ENCODE measurements around the gene CDH26. TPM values are rescaled to one million over a fixed set of nuclear protein-coding genes. Genes with fewer than 3 reads are reported as not detected.

Gene CDH26
- total RNA-seq, 6 experiments from 2014 or later, result 0.17 to 0.27 TPM; not detected in 4

- H3K4me1 Mint-ChIP-seq (ENCODE audit: low read depth), result peaks cover 8% of the 10 kb centered on the region
- H3K4me3 Mint-ChIP-seq, result no peak overlapping the region
- H3K27ac Mint-ChIP-seq, result no peak overlapping the region
- peaks cover 33% of the 10 kb centered on the region for H3K27me3 Mint-ChIP-seq (ENCODE audit: insufficient read depth)
- TF ChIP-seq CTCF (IDR thresholded peaks at IDR 0.05), result no peak
- no peaks in the 10 kb centered on the region for H3K36me3 Mint-ChIP-seq (ENCODE audit: low read depth)
- no peak for DNase-seq
- no peaks in the 10 kb centered on the region for H3K9me3 Mint-ChIP-seq
Observed at GRCh38 chr20:60000271-60001042, 42.2 kb downstream of the CDH26 start.

- Mint-ChIP-seq H3K9me3 (no peaks in the 10 kb centered on the region), H3K27me3 (ENCODE audit: insufficient read depth) (peaks cover 33% of the 10 kb centered on the region), H3K4me1 (ENCODE audit: low read depth) (peaks cover 8% of the 10 kb centered on the region), H3K27ac (no peak overlapping the region), H3K36me3 (ENCODE audit: low read depth) (no peaks in the 10 kb centered on the region), H3K4me3 (peak overlapping the region; percentile 21; the same call in 1 of the 2 replicates)
- TF ChIP-seq CTCF (IDR thresholded peaks at IDR 0.05), result no peak
- no peak for DNase-seq
Observed at GRCh38 chr20:60001108-60001507, 42.9 kb downstream of the CDH26 start.

GRCh38 chr20:60003776-60004175 lies 45.6 kb downstream of the CDH26 start:
- DNase-seq, result no peak
- H3K4me3 Mint-ChIP-seq, result no peak overlapping the region
- peaks cover 24% of the 10 kb centered on the region for H3K27me3 Mint-ChIP-seq (ENCODE audit: insufficient read depth)
- H3K4me1 Mint-ChIP-seq (ENCODE audit: low read depth), result peaks cover 17% of the 10 kb centered on the region
- no peak overlapping the region for H3K27ac Mint-ChIP-seq
- no peaks in the 10 kb centered on the region for H3K36me3 Mint-ChIP-seq (ENCODE audit: low read depth)
- no peaks in the 10 kb centered on the region for H3K9me3 Mint-ChIP-seq
- TF ChIP-seq CTCF (IDR thresholded peaks at IDR 0.05), result no peak

- Mint-ChIP-seq H3K27me3 (ENCODE audit: insufficient read depth) (peaks cover 14% of the 10 kb centered on the region; the same call in 1 of the 2 replicates), H3K4me3 (no peak overlapping the region), H3K9me3 (no peaks in the 10 kb centered on the region), H3K36me3 (ENCODE audit: low read depth) (no peaks in the 10 kb centered on the region), H3K27ac (no peak overlapping the region), H3K4me1 (ENCODE audit: low read depth) (peaks cover 12% of the 10 kb centered on the region)
- TF ChIP-seq CTCF (IDR thresholded peaks at IDR 0.05), result no peak
- DNase-seq, result no peak
Observed at GRCh38 chr20:60006261-60006660, 48.0 kb downstream of the CDH26 start.

- Mint-ChIP-seq H3K27me3 (ENCODE audit: insufficient read depth) (peaks cover 11% of the 10 kb centered on the region), H3K4me3 (no peak overlapping the region), H3K4me1 (ENCODE audit: low read depth) (peaks cover 10% of the 10 kb centered on the region; the same call in 1 of the 2 replicates), H3K27ac (no peak overlapping the region), H3K9me3 (no peaks in the 10 kb centered on the region), H3K36me3 (ENCODE audit: low read depth) (no peaks in the 10 kb centered on the region)
- no peak for DNase-seq
- no peak for TF ChIP-seq CTCF (IDR thresholded peaks at IDR 0.05)
Observed at GRCh38 chr20:60007464-60007863, 49.2 kb downstream of the CDH26 start.
